ENCODE measurements around the gene LMAN1L.

The LMAN1L gene

GRCh38 chr15:74831813-74832495 lies 19.3 kb downstream of the LMAN1L start:
- no peaks in the 10 kb centered on the region for H3K27me3 ChIP-seq (ENCODE audit: control insufficient read depth, insufficient read depth, low read length)
- H3K9me3 ChIP-seq (ENCODE audit: control insufficient read depth, low read length) = no peaks in the 10 kb centered on the region
- H3K4me3 ChIP-seq (ENCODE audit: low read depth, low read length) = no peak overlapping the region
- TF ChIP-seq CTCF (IDR thresholded peaks at IDR 0.05) = no peak
- H3K36me3 ChIP-seq (ENCODE audit: control insufficient read depth, insufficient read depth, low read length) = no peaks in the 10 kb centered on the region
- peak overlapping the region; percentile 28 for H2AFZ ChIP-seq
- no peak overlapping the region for H3K9ac ChIP-seq
- peak overlapping the region; percentile 17 for H3K4me2 ChIP-seq (ENCODE audit: low read length)
- H3K27ac ChIP-seq = peak overlapping the region; percentile 98
- H3K79me2 ChIP-seq = no peaks in the 10 kb centered on the region
- H3K4me1 ChIP-seq = peaks cover 37% of the 10 kb centered on the region

- Histone ChIP-seq H3K9me3 (ENCODE audit: control insufficient read depth, low read length) (no peaks in the 10 kb centered on the region), H3K79me2 (no peaks in the 10 kb centered on the region), H3K4me2 (ENCODE audit: low read length) (peak overlapping the region; percentile 17), H3K27me3 (ENCODE audit: control insufficient read depth, insufficient read depth, low read length) (no peaks in the 10 kb centered on the region), H3K27ac (peak overlapping the region; percentile 98), H3K4me3 (ENCODE audit: low read depth, low read length) (no peak overlapping the region), H2AFZ (no peak overlapping the region), H3K9ac (no peak overlapping the region), H3K4me1 (peaks cover 37% of the 10 kb centered on the region), H3K36me3 (ENCODE audit: control insufficient read depth, insufficient read depth, low read length) (no peaks in the 10 kb centered on the region)
- no peak for TF ChIP-seq CTCF (IDR thresholded peaks at IDR 0.05)
Measured at GRCh38 chr15:74832826-74833225, 20.2 kb downstream of the LMAN1L start.

- Histone ChIP-seq H3K79me2 (no peaks in the 10 kb centered on the region), H3K4me3 (ENCODE audit: low read depth, low read length) (no peak overlapping the region), H3K9me3 (ENCODE audit: control insufficient read depth, low read length) (no peaks in the 10 kb centered on the region), H3K4me1 (peaks cover 37% of the 10 kb centered on the region), H3K27me3 (ENCODE audit: control insufficient read depth, insufficient read depth, low read length) (no peaks in the 10 kb centered on the region), H3K27ac (peak overlapping the region; percentile 98), H3K36me3 (ENCODE audit: control insufficient read depth, insufficient read depth, low read length) (no peaks in the 10 kb centered on the region), H3K4me2 (ENCODE audit: low read length) (no peak overlapping the region), H2AFZ (no peak overlapping the region), H3K9ac (no peak overlapping the region)
- TF ChIP-seq CTCF (IDR thresholded peaks at IDR 0.05) = no peak
Measured at GRCh38 chr15:74833376-74834107, 20.9 kb downstream of the LMAN1L start.

- no peaks in the 10 kb centered on the region for H3K79me2 ChIP-seq
- H3K36me3 ChIP-seq (ENCODE audit: control insufficient read depth, insufficient read depth, low read length) = no peaks in the 10 kb centered on the region
- H3K4me3 ChIP-seq (ENCODE audit: low read depth, low read length) = no peak overlapping the region
- TF ChIP-seq CTCF (IDR thresholded peaks at IDR 0.05) = peak; percentile 70
- H3K9me3 ChIP-seq (ENCODE audit: control insufficient read depth, low read length) = no peaks in the 10 kb centered on the region
- H3K27ac ChIP-seq = peak overlapping the region; percentile 98
- H3K4me2 ChIP-seq (ENCODE audit: low read length) = no peak overlapping the region
- H3K27me3 ChIP-seq (ENCODE audit: control insufficient read depth, insufficient read depth, low read length) = no peaks in the 10 kb centered on the region
- H3K4me1 ChIP-seq = peaks cover 37% of the 10 kb centered on the region
- no peak overlapping the region for H2AFZ ChIP-seq
- H3K9ac ChIP-seq = no peak overlapping the region
Measured at GRCh38 chr15:74835312-74835823, 22.7 kb downstream of the LMAN1L start.
